Loucy (cell line): ENCODE results near the gene MCM10.

ENCODE experiments used
- H2AFZ ChIP-seq: fragments of 200-600 bp; sonication (generic); 2 replicates; pipeline ENCODE4 v1.6.0; 2016; ENCODE audit warnings: antibody characterized with exemption, mild to moderate bottlenecking, low read length, moderate library complexity
- H3F3A ChIP-seq: fragments of 200-600 bp; 2 replicates; pipeline ENCODE4 v1.6.0; 2016; ENCODE audit warnings: antibody characterized with exemption, low read depth, mild to moderate bottlenecking
- H3K27me3 ChIP-seq: fragments of 200-600 bp; sonication (generic); 2 replicates; pipeline ENCODE4 v1.6.1; 2014; ENCODE audit warnings: low read length, mild to moderate bottlenecking; ENCODE audit not compliant: insufficient read depth, poor library complexity, severe bottlenecking
- H3K36me3 ChIP-seq: fragments of 200-600 bp; sonication (generic); 2 replicates; pipeline ENCODE4 v1.6.1; 2016; ENCODE audit warnings: low read length; ENCODE audit not compliant: insufficient read depth
- H3K4me1 ChIP-seq: fragments of 200-600 bp; sonication (generic); 2 replicates; pipeline ENCODE4 v1.5.1; 2014; ENCODE audit warnings: low read length, mild to moderate bottlenecking; ENCODE audit not compliant: insufficient read depth, poor library complexity, severe bottlenecking
- H3K4me2 ChIP-seq: fragments of 200-600 bp; sonication (generic); 2 replicates; pipeline ENCODE4 v1.6.0; 2014; ENCODE audit warnings: antibody characterized with exemption, low read length, low read depth, mild to moderate bottlenecking; ENCODE audit not compliant: poor library complexity, severe bottlenecking
- H3K4me3 ChIP-seq: fragments of 200-600 bp; sonication (generic); 2 replicates; pipeline ENCODE4 v1.5.1; 2014; ENCODE audit warnings: low read length, mild to moderate bottlenecking, mixed read lengths; ENCODE audit not compliant: poor library complexity, severe bottlenecking
- H3K79me2 ChIP-seq: fragments of 200-600 bp; sonication (generic); 2 replicates; pipeline ENCODE4 v1.6.1; 2014; ENCODE audit warnings: low read length; ENCODE audit not compliant: insufficient read depth
- H3K9ac ChIP-seq: fragments of 200-600 bp; sonication (generic); 2 replicates; pipeline ENCODE4 v1.6.0; 2014; ENCODE audit warnings: mild to moderate bottlenecking, low read depth, low read length, moderate library complexity; ENCODE audit not compliant: poor library complexity, severe bottlenecking
- H3K9me2 ChIP-seq: fragments of 200-600 bp; sonication (generic); replicated peaks from 2 replicates; pipeline ENCODE4 v1.6.1; 2016; ENCODE audit warnings: low read depth, low read length, mixed read lengths
- H3K9me3 ChIP-seq: fragments of 200-600 bp; sonication (generic); 2 replicates; pipeline ENCODE4 v1.6.1; 2014; ENCODE audit warnings: mild to moderate bottlenecking, antibody characterized with exemption, low read length, low read depth; ENCODE audit not compliant: insufficient read depth
- H4K20me1 ChIP-seq: fragments of 200-600 bp; sonication (generic); 2 replicates; pipeline ENCODE4 v1.6.0; 2014; ENCODE audit warnings: antibody characterized with exemption, low read length, mild to moderate bottlenecking; ENCODE audit not compliant: insufficient read depth, poor library complexity, severe bottlenecking
- EZH2phosphoT487 ChIP-seq: fragments of 200-600 bp; IDR thresholded peaks from 2 replicates; pipeline ENCODE4 v1.6.1; 2018; ENCODE audit warnings: antibody characterized with exemption, mild to moderate bottlenecking, moderate library complexity, borderline replicate concordance
- TF ChIP-seq, protein P1 (sequence below): fragments of 200-600 bp; sonication (generic); conservative IDR thresholded peaks from 2 replicates; pipeline ENCODE4 v1.5.1; 2014; ENCODE audit warnings: mild to moderate bottlenecking, antibody characterized with exemption, low read length

Gene MCM10

GRCh38 chr10:13183625-13184024 is 22.3 kb downstream of the MCM10 start:
- Histone ChIP-seq H3K4me3 (no peak overlapping the region), H3K9me2 (no peaks in the 10 kb centered on the region), H2AFZ (no peak overlapping the region), H3K4me1 (no peaks in the 10 kb centered on the region), H4K20me1 (no peaks in the 10 kb centered on the region), H3F3A (no peaks in the 10 kb centered on the region), H3K9ac (no peak overlapping the region), H3K4me2 (no peak overlapping the region), H3K36me3 (peaks cover 92% of the 10 kb centered on the region), H3K27me3 (no peaks in the 10 kb centered on the region), H3K79me2 (0 out of 2 replicates have a peak, but pooled peaks cover under 1% of the 10 kb centered on the region), H3K9me3 (no peaks in the 10 kb centered on the region)
- no peak for TF ChIP-seq EZH2phosphoT487
- TF ChIP-seq, protein P1, sequence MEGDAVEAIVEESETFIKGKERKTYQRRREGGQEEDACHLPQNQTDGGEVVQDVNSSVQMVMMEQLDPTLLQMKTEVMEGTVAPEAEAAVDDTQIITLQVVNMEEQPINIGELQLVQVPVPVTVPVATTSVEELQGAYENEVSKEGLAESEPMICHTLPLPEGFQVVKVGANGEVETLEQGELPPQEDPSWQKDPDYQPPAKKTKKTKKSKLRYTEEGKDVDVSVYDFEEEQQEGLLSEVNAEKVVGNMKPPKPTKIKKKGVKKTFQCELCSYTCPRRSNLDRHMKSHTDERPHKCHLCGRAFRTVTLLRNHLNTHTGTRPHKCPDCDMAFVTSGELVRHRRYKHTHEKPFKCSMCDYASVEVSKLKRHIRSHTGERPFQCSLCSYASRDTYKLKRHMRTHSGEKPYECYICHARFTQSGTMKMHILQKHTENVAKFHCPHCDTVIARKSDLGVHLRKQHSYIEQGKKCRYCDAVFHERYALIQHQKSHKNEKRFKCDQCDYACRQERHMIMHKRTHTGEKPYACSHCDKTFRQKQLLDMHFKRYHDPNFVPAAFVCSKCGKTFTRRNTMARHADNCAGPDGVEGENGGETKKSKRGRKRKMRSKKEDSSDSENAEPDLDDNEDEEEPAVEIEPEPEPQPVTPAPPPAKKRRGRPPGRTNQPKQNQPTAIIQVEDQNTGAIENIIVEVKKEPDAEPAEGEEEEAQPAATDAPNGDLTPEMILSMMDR, result no peak

DNA sequence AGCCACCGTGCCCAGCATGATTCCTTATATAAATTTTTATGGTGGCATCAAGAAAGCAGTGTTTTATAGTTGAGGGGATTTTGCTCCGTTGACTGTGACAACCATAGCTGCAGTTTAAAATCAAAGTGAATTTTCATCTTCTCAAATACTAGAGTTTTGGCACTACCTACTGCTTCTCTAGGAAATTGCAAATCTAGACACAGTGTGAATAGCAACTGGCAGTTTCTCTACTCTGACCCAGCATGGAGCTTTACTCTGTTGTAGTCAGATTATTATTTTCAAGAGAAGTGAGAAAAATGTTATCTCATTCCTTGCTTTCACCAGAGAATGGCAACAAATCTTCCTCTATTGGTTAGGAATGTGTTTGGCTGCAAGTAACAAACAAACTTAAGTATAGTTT is 22.9 kb downstream of the MCM10 start:
- no peaks in the 10 kb centered on the region for H3F3A ChIP-seq
- H3K4me3 ChIP-seq, result no peak overlapping the region
- H3K4me1 ChIP-seq, result no peaks in the 10 kb centered on the region
- no peaks in the 10 kb centered on the region for H4K20me1 ChIP-seq
- no peak overlapping the region for H3K4me2 ChIP-seq
- no peak overlapping the region for H3K9ac ChIP-seq
- H3K9me3 ChIP-seq, result no peaks in the 10 kb centered on the region
- no peak overlapping the region for H2AFZ ChIP-seq
- no peak for TF ChIP-seq EZH2phosphoT487
- TF ChIP-seq, protein P1, result no peak
- H3K9me2 ChIP-seq, result no peaks in the 10 kb centered on the region
- peaks cover 92% of the 10 kb centered on the region for H3K36me3 ChIP-seq
- no peaks in the 10 kb centered on the region for H3K79me2 ChIP-seq
- H3K27me3 ChIP-seq, result no peaks in the 10 kb centered on the region

GRCh38 chr10:13184730-13185514 is 23.6 kb downstream of the MCM10 start:
- Histone ChIP-seq H3K9me3 (no peaks in the 10 kb centered on the region), H3K4me1 (no peaks in the 10 kb centered on the region), H3K4me2 (no peak overlapping the region), H3F3A (no peaks in the 10 kb centered on the region), H2AFZ (no peak overlapping the region), H3K79me2 (no peaks in the 10 kb centered on the region), H3K9me2 (no peaks in the 10 kb centered on the region), H4K20me1 (no peaks in the 10 kb centered on the region), H3K27me3 (no peaks in the 10 kb centered on the region), H3K4me3 (no peak overlapping the region), H3K36me3 (peaks cover 95% of the 10 kb centered on the region), H3K9ac (no peak overlapping the region)
- TF ChIP-seq, protein P1, result no peak
- no peak for TF ChIP-seq EZH2phosphoT487
